ENCODE measurements around the gene DNAJC10. TPM values are rescaled to one million over a fixed set of nuclear protein-coding genes. Genes with fewer than 3 reads are reported as not detected.

DNAJC10 gene, protein sequence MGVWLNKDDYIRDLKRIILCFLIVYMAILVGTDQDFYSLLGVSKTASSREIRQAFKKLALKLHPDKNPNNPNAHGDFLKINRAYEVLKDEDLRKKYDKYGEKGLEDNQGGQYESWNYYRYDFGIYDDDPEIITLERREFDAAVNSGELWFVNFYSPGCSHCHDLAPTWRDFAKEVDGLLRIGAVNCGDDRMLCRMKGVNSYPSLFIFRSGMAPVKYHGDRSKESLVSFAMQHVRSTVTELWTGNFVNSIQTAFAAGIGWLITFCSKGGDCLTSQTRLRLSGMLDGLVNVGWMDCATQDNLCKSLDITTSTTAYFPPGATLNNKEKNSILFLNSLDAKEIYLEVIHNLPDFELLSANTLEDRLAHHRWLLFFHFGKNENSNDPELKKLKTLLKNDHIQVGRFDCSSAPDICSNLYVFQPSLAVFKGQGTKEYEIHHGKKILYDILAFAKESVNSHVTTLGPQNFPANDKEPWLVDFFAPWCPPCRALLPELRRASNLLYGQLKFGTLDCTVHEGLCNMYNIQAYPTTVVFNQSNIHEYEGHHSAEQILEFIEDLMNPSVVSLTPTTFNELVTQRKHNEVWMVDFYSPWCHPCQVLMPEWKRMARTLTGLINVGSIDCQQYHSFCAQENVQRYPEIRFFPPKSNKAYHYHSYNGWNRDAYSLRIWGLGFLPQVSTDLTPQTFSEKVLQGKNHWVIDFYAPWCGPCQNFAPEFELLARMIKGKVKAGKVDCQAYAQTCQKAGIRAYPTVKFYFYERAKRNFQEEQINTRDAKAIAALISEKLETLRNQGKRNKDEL
- 158 TPM for total RNA-seq (ENCODE audit: unreplicated experiment)
- long read RNA-seq, full-length matches to known transcripts: 11 of 28 reads
- long read RNA-seq, partial matches to known transcripts: 8 of 28 reads
- long read RNA-seq, other reads (novel, unspliced or antisense): 9 of 28 reads

- Mint-ChIP-seq H3K9me3 (ENCODE audit: unreplicated experiment) (no peaks in the 10 kb centered on the region), H3K36me3 (ENCODE audit: low read depth, unreplicated experiment) (no peaks in the 10 kb centered on the region), H3K27ac (ENCODE audit: unreplicated experiment) (no peak within 1 kb of the TSS), H3K4me1 (ENCODE audit: unreplicated experiment) (peaks cover 7% of the 10 kb centered on the region), H3K4me3 (ENCODE audit: unreplicated experiment) (no peak within 1 kb of the TSS), H3K27me3 (ENCODE audit: unreplicated experiment) (peaks cover 2% of the 10 kb centered on the region)
- peak; percentile 89 for DNase-seq (ENCODE audit: low spot score)
- TF ChIP-seq, protein P1, sequence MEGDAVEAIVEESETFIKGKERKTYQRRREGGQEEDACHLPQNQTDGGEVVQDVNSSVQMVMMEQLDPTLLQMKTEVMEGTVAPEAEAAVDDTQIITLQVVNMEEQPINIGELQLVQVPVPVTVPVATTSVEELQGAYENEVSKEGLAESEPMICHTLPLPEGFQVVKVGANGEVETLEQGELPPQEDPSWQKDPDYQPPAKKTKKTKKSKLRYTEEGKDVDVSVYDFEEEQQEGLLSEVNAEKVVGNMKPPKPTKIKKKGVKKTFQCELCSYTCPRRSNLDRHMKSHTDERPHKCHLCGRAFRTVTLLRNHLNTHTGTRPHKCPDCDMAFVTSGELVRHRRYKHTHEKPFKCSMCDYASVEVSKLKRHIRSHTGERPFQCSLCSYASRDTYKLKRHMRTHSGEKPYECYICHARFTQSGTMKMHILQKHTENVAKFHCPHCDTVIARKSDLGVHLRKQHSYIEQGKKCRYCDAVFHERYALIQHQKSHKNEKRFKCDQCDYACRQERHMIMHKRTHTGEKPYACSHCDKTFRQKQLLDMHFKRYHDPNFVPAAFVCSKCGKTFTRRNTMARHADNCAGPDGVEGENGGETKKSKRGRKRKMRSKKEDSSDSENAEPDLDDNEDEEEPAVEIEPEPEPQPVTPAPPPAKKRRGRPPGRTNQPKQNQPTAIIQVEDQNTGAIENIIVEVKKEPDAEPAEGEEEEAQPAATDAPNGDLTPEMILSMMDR (IDR thresholded peaks at IDR 0.05; ENCODE audit: unreplicated experiment): no peak
These were observed at the start of gene DNAJC10 for GRCh38 chr2:182715892-182716649. DNAJC10 (plus strand) TSS chr2:182716257; CDS start chr2:182718087, 1,830 bp downstream.

GRCh38 chr2:182666674-182667314 lies 49.3 kb upstream of the DNAJC10 start:
- TF ChIP-seq, protein P1 (IDR thresholded peaks at IDR 0.05; ENCODE audit: unreplicated experiment): peak; percentile 55
- H3K9me3 Mint-ChIP-seq (ENCODE audit: unreplicated experiment): no peaks in the 10 kb centered on the region
- no peak overlapping the region for H3K4me3 Mint-ChIP-seq (ENCODE audit: unreplicated experiment)
- no peak for DNase-seq (ENCODE audit: low spot score)
- no peak overlapping the region for H3K27ac Mint-ChIP-seq (ENCODE audit: unreplicated experiment)
- no peaks in the 10 kb centered on the region for H3K27me3 Mint-ChIP-seq (ENCODE audit: unreplicated experiment)
- H3K4me1 Mint-ChIP-seq (ENCODE audit: unreplicated experiment): no peaks in the 10 kb centered on the region
- no peaks in the 10 kb centered on the region for H3K36me3 Mint-ChIP-seq (ENCODE audit: low read depth, unreplicated experiment)

GRCh38 chr2:182667315-182667695 lies 48.8 kb upstream of the DNAJC10 start:
- Mint-ChIP-seq H3K9me3 (ENCODE audit: unreplicated experiment) (no peaks in the 10 kb centered on the region), H3K36me3 (ENCODE audit: low read depth, unreplicated experiment) (no peaks in the 10 kb centered on the region), H3K4me1 (ENCODE audit: unreplicated experiment) (no peaks in the 10 kb centered on the region), H3K4me3 (ENCODE audit: unreplicated experiment) (no peak overlapping the region), H3K27ac (ENCODE audit: unreplicated experiment) (no peak overlapping the region), H3K27me3 (ENCODE audit: unreplicated experiment) (no peaks in the 10 kb centered on the region)
- DNase-seq (ENCODE audit: low spot score): no peak
- TF ChIP-seq, protein P1 (IDR thresholded peaks at IDR 0.05; ENCODE audit: unreplicated experiment): peak; percentile 20

- TF ChIP-seq, protein P1 (IDR thresholded peaks at IDR 0.05; ENCODE audit: unreplicated experiment): no peak
- Mint-ChIP-seq H3K27me3 (ENCODE audit: unreplicated experiment) (no peaks in the 10 kb centered on the region), H3K27ac (ENCODE audit: unreplicated experiment) (no peak overlapping the region), H3K9me3 (ENCODE audit: unreplicated experiment) (no peaks in the 10 kb centered on the region), H3K36me3 (ENCODE audit: low read depth, unreplicated experiment) (no peaks in the 10 kb centered on the region), H3K4me1 (ENCODE audit: unreplicated experiment) (no peaks in the 10 kb centered on the region), H3K4me3 (ENCODE audit: unreplicated experiment) (no peak overlapping the region)
- no peak for DNase-seq (ENCODE audit: low spot score)
These were observed 47.4 kb upstream of the DNAJC10 start for GRCh38 chr2:182668671-182669070.
